DND-41 (cell line): ENCODE data around the gene ATP10A.

Source experiments
- CTCF ChIP-seq: IDR thresholded peaks from 2 replicates; pipeline ENCODE4 v1.5.1; 2012; ENCODE audit warnings: borderline replicate concordance, low read length, moderate library complexity, mild to moderate bottlenecking; ENCODE audit not compliant: poor library complexity, severe bottlenecking; ENCODE audit errors: extremely low read depth
- EZH2 ChIP-seq: IDR thresholded peaks from 3 replicates; pipeline ENCODE4 v1.6.1; 2012; ENCODE audit warnings: borderline replicate concordance, low read depth, mild to moderate bottlenecking, moderate library complexity, low read length, inconsistent platforms; ENCODE audit not compliant: severe bottlenecking

GRCh38 chr15:25879438-25879837 lies 16.3 kb upstream of the ATP10A start:
- no peak for TF ChIP-seq EZH2
- no peak for TF ChIP-seq CTCF
